ENCODE measurements around the gene EXOC1. TPM values are rescaled to one million over a fixed set of nuclear protein-coding genes. Genes with fewer than 3 reads are reported as not detected.

Gene EXOC1
- total and polyA plus RNA-seq, 10 of the 15 experiments (the other 5 are each of a cell fraction or from before 2014, with no cell fraction given): 11.8 to 36.6 (median 21.1) TPM

- ChIA-PET POLR2A (no interaction called here), CTCF (no interaction called here), RAD21 (ENCODE audit: unreplicated experiment) (interaction anchor here (0.6 kb wide), 2 partner anchors 328 to 941 kb away, joined by 3 to 6 read pairs; no protein-coding TSS in a partner anchor), SMC1A (ENCODE audit: uncharacterized antibody, unreplicated experiment) (interaction anchor here (1.6 to 1.7 kb wide), 2 partner anchors 9 to 429 kb away, joined by 5 to 7 read pairs; no protein-coding TSS in a partner anchor)
- no peaks in the 10 kb centered on the region for H3K27me3 ChIP-seq (replicated peaks in 1 of 2; ENCODE audit: control insufficient read depth in 2 of 2, insufficient read depth in 2 of 2, low read length in 1 of 2)
- intact Hi-C loops (cut with micrococcal nuclease; ENCODE audit: unreplicated experiment): no loop called here
- TF ChIP-seq SRF (IDR thresholded peaks at IDR 0.05; ENCODE audit: low read depth in 2 of 2, low read length in 2 of 2) (no peak), TARDBP (IDR thresholded peaks at IDR 0.05; ENCODE audit: borderline replicate concordance) (no peak), BMI1 (IDR thresholded peaks at IDR 0.05; ENCODE audit: borderline replicate concordance) (no peak), ZBTB40 (IDR thresholded peaks at IDR 0.05; ENCODE audit: borderline replicate concordance) (no peak), NRF1 (conservative IDR thresholded peaks at IDR 0.05; ENCODE audit: low read depth, low read length) (no peak), HCFC1 (IDR thresholded peaks at IDR 0.05; ENCODE audit: low read length) (no peak), E2F4 (IDR thresholded peaks at IDR 0.05; ENCODE audit: low read depth, low read length) (no peak), TCF7 (IDR thresholded peaks at IDR 0.05; ENCODE audit: borderline replicate concordance) (no peak), NR2C2 (IDR thresholded peaks at IDR 0.05; ENCODE audit: borderline replicate concordance, control insufficient read depth, insufficient read length, low read depth) (no peak)
- TF ChIP-seq, protein P1, sequence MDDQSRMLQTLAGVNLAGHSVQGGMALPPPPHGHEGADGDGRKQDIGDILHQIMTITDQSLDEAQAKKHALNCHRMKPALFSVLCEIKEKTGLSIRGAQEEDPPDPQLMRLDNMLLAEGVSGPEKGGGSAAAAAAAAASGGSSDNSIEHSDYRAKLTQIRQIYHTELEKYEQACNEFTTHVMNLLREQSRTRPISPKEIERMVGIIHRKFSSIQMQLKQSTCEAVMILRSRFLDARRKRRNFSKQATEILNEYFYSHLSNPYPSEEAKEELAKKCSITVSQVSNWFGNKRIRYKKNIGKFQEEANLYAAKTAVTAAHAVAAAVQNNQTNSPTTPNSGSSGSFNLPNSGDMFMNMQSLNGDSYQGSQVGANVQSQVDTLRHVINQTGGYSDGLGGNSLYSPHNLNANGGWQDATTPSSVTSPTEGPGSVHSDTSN (IDR thresholded peaks at IDR 0.05; ENCODE audit: insufficient replicate concordance, low read depth, low read length): no peak
- TF ChIP-seq, protein P2, sequence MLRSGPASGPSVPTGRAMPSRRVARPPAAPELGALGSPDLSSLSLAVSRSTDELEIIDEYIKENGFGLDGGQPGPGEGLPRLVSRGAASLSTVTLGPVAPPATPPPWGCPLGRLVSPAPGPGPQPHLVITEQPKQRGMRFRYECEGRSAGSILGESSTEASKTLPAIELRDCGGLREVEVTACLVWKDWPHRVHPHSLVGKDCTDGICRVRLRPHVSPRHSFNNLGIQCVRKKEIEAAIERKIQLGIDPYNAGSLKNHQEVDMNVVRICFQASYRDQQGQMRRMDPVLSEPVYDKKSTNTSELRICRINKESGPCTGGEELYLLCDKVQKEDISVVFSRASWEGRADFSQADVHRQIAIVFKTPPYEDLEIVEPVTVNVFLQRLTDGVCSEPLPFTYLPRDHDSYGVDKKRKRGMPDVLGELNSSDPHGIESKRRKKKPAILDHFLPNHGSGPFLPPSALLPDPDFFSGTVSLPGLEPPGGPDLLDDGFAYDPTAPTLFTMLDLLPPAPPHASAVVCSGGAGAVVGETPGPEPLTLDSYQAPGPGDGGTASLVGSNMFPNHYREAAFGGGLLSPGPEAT (IDR thresholded peaks at IDR 0.05; ENCODE audit: low read depth): no peak
- TF ChIP-seq, protein P3, sequence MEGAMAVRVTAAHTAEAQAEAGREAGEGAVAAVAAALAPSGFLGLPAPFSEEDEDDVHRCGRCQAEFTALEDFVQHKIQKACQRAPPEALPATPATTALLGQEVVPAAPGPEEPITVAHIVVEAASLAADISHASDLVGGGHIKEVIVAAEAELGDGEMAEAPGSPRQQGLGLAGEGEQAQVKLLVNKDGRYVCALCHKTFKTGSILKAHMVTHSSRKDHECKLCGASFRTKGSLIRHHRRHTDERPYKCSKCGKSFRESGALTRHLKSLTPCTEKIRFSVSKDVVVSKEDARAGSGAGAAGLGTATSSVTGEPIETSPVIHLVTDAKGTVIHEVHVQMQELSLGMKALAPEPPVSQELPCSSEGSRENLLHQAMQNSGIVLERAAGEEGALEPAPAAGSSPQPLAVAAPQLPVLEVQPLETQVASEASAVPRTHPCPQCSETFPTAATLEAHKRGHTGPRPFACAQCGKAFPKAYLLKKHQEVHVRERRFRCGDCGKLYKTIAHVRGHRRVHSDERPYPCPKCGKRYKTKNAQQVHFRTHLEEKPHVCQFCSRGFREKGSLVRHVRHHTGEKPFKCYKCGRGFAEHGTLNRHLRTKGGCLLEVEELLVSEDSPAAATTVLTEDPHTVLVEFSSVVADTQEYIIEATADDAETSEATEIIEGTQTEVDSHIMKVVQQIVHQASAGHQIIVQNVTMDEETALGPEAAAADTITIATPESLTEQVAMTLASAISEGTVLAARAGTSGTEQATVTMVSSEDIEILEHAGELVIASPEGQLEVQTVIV (IDR thresholded peaks at IDR 0.05; ENCODE audit: borderline replicate concordance, partially characterized antibody): no peak
- no peak overlapping the region for H3K4me3 ChIP-seq
- DNase-seq (ENCODE audit: low read depth, low spot score) (no peak), ATAC-seq (no peak), FAIRE-seq (no peak)
- no peak overlapping the region for H3K4me2 ChIP-seq (ENCODE audit: control insufficient read depth, insufficient read depth)
- WGBS (ENCODE audit: insufficient coverage, insufficient replicate concordance, low lambda C conversion rate, missing lambda C conversion rate): 91% methylated on average over 5 of the region's 5 CpGs
- BruUV-seq (replicated peaks): no TSS peak
- no peak overlapping the region for H3K9ac ChIP-seq (ENCODE audit: control insufficient read depth, insufficient read depth, low read length)
- H3K27ac ChIP-seq (ENCODE audit: control insufficient read depth, insufficient read depth): no peak overlapping the region
- no peak overlapping the region for H2AFZ ChIP-seq (ENCODE audit: control insufficient read depth, low read depth, low read length)
- H3K36me3 ChIP-seq (ENCODE audit: control insufficient read depth in 2 of 2, insufficient read depth in 2 of 2, low read length in 1 of 2): peaks cover 0 to 10% of the 10 kb centered on the region in 2 experiments; a peak in 1 of 4 replicates
- no peaks in the 10 kb centered on the region for H3K9me3 ChIP-seq (replicated peaks; ENCODE audit: control insufficient read depth, insufficient read depth, low read length)
- H3K79me2 ChIP-seq (ENCODE audit: control insufficient read depth, insufficient read depth, low read length): no peaks in the 10 kb centered on the region
- no peaks in the 10 kb centered on the region for H4K20me1 ChIP-seq (ENCODE audit: control insufficient read depth, insufficient read depth)
- peaks cover 5% of the 10 kb centered on the region; the same call in 1 of the 2 replicates for H3K4me1 ChIP-seq (ENCODE audit: control insufficient read depth, insufficient read depth, low read length)
- in situ Hi-C loops (cut with MboI): loop anchor here (25.0 kb wide), 1 partner anchor 459 kb away; no protein-coding TSS in a partner anchor
These were observed 17.9 kb downstream of the EXOC1 start for GRCh38 chr4:55871299-55871800.

Data from GM12878 (cell line).